ENCODE measurements around the gene MRPL49.

Gene MRPL49

DNA sequence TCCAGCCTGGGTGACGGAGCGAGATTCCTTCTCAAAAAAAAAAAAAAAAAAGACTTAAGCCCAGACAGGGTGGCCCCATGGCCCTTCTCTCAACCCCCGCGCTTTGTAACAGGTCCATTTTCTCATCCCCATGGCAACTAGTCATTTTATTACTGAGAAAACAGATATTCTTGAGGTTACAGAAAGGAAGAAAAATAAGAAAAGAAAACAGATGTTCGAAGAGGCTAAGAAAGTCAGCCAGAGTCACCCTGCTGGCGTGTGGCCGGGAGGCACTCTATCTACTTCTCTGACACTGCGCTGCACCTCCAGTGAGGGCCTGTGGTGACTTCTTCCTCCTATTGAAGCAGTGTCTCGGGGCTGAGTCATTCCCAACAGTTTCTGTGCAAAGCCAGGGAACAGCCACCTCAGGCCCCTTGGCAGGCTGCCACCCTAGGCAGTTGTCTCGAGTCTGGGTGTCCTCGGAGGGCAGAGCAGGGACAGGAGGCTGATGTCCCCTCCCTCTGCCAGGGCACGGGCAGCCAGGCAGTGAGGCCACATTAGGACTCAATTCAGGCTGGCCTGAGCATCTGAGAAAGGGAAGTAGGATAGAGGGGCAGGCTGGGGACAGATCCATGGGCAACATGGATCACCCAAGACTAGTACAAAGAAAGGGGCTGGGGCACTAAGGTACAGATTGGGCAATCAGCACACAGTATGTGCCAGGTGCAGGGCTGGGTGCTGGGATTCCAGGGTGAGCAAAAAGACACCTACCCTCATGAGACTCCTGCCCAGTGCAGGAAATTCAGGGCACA lies 28.6 kb downstream of the MRPL49 start (continued):
- TF ChIP-seq, protein P1, sequence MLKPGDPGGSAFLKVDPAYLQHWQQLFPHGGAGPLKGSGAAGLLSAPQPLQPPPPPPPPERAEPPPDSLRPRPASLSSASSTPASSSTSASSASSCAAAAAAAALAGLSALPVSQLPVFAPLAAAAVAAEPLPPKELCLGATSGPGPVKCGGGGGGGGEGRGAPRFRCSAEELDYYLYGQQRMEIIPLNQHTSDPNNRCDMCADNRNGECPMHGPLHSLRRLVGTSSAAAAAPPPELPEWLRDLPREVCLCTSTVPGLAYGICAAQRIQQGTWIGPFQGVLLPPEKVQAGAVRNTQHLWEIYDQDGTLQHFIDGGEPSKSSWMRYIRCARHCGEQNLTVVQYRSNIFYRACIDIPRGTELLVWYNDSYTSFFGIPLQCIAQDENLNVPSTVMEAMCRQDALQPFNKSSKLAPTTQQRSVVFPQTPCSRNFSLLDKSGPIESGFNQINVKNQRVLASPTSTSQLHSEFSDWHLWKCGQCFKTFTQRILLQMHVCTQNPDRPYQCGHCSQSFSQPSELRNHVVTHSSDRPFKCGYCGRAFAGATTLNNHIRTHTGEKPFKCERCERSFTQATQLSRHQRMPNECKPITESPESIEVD (tag by site-specific recombination; IDR thresholded peaks at IDR 0.05) = no peak
- TF ChIP-seq GLI2 (tag by site-specific recombination; IDR thresholded peaks at IDR 0.05; ENCODE audit: borderline replicate concordance, low read depth) = no peak
- no peak for TF ChIP-seq MEIS1 (CRISPR knock-in tag; IDR thresholded peaks at IDR 0.05; ENCODE audit: borderline replicate concordance)
- no peak for TF ChIP-seq ZNF521 (tag by site-specific recombination; IDR thresholded peaks at IDR 0.05)
- TF ChIP-seq ZNF529 (tag by site-specific recombination; IDR thresholded peaks at IDR 0.05; ENCODE audit: insufficient replicate concordance) = no peak
- TF ChIP-seq, protein P2, sequence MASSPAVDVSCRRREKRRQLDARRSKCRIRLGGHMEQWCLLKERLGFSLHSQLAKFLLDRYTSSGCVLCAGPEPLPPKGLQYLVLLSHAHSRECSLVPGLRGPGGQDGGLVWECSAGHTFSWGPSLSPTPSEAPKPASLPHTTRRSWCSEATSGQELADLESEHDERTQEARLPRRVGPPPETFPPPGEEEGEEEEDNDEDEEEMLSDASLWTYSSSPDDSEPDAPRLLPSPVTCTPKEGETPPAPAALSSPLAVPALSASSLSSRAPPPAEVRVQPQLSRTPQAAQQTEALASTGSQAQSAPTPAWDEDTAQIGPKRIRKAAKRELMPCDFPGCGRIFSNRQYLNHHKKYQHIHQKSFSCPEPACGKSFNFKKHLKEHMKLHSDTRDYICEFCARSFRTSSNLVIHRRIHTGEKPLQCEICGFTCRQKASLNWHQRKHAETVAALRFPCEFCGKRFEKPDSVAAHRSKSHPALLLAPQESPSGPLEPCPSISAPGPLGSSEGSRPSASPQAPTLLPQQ (tag by site-specific recombination; IDR thresholded peaks at IDR 0.05) = 0 out of 2 replicates have a peak, but pooled peaks have one; percentile 24
- TF ChIP-seq ZNF416 (tag by site-specific recombination; IDR thresholded peaks at IDR 0.05) = no peak
- TF ChIP-seq ZNF776 (tag by site-specific recombination; IDR thresholded peaks at IDR 0.05; ENCODE audit: borderline replicate concordance) = no peak
- TF ChIP-seq, protein P3, sequence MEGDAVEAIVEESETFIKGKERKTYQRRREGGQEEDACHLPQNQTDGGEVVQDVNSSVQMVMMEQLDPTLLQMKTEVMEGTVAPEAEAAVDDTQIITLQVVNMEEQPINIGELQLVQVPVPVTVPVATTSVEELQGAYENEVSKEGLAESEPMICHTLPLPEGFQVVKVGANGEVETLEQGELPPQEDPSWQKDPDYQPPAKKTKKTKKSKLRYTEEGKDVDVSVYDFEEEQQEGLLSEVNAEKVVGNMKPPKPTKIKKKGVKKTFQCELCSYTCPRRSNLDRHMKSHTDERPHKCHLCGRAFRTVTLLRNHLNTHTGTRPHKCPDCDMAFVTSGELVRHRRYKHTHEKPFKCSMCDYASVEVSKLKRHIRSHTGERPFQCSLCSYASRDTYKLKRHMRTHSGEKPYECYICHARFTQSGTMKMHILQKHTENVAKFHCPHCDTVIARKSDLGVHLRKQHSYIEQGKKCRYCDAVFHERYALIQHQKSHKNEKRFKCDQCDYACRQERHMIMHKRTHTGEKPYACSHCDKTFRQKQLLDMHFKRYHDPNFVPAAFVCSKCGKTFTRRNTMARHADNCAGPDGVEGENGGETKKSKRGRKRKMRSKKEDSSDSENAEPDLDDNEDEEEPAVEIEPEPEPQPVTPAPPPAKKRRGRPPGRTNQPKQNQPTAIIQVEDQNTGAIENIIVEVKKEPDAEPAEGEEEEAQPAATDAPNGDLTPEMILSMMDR (tag by site-specific recombination; IDR thresholded peaks at IDR 0.05) = no peak
- TF ChIP-seq, protein P4, sequence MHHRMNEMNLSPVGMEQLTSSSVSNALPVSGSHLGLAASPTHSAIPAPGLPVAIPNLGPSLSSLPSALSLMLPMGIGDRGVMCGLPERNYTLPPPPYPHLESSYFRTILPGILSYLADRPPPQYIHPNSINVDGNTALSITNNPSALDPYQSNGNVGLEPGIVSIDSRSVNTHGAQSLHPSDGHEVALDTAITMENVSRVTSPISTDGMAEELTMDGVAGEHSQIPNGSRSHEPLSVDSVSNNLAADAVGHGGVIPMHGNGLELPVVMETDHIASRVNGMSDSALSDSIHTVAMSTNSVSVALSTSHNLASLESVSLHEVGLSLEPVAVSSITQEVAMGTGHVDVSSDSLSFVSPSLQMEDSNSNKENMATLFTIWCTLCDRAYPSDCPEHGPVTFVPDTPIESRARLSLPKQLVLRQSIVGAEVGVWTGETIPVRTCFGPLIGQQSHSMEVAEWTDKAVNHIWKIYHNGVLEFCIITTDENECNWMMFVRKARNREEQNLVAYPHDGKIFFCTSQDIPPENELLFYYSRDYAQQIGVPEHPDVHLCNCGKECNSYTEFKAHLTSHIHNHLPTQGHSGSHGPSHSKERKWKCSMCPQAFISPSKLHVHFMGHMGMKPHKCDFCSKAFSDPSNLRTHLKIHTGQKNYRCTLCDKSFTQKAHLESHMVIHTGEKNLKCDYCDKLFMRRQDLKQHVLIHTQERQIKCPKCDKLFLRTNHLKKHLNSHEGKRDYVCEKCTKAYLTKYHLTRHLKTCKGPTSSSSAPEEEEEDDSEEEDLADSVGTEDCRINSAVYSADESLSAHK (tag by site-specific recombination; IDR thresholded peaks at IDR 0.05) = no peak
- TF ChIP-seq, protein P5, sequence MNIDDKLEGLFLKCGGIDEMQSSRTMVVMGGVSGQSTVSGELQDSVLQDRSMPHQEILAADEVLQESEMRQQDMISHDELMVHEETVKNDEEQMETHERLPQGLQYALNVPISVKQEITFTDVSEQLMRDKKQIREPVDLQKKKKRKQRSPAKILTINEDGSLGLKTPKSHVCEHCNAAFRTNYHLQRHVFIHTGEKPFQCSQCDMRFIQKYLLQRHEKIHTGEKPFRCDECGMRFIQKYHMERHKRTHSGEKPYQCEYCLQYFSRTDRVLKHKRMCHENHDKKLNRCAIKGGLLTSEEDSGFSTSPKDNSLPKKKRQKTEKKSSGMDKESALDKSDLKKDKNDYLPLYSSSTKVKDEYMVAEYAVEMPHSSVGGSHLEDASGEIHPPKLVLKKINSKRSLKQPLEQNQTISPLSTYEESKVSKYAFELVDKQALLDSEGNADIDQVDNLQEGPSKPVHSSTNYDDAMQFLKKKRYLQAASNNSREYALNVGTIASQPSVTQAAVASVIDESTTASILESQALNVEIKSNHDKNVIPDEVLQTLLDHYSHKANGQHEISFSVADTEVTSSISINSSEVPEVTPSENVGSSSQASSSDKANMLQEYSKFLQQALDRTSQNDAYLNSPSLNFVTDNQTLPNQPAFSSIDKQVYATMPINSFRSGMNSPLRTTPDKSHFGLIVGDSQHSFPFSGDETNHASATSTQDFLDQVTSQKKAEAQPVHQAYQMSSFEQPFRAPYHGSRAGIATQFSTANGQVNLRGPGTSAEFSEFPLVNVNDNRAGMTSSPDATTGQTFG (tag by site-specific recombination; IDR thresholded peaks at IDR 0.05; ENCODE audit: borderline replicate concordance) = no peak
- no peak for TF ChIP-seq ZNF302 (tag by site-specific recombination; IDR thresholded peaks at IDR 0.05; ENCODE audit: low read depth)
- no peak for TF ChIP-seq ZNF202 (tag by site-specific recombination; IDR thresholded peaks at IDR 0.05; ENCODE audit: borderline replicate concordance)
- TF ChIP-seq ZBTB7A (tag by site-specific recombination; IDR thresholded peaks at IDR 0.05; ENCODE audit: low read depth) = no peak
- TF ChIP-seq ZNF510 (tag by site-specific recombination; IDR thresholded peaks at IDR 0.05; ENCODE audit: insufficient replicate concordance) = no peak
- peak; percentile 57 for TF ChIP-seq ZNF366 (tag by site-specific recombination; conservative IDR thresholded peaks at IDR 0.05)
- TF ChIP-seq, protein P6, sequence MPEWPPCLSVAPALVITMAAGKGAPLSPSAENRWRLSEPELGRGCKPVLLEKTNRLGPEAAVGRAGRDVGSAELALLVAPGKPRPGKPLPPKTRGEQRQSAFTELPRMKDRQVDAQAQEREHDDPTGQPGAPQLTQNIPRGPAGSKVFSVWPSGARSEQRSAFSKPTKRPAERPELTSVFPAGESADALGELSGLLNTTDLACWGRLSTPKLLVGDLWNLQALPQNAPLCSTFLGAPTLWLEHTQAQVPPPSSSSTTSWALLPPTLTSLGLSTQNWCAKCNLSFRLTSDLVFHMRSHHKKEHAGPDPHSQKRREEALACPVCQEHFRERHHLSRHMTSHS (tag by site-specific recombination; IDR thresholded peaks at IDR 0.05) = no peak
- TF ChIP-seq, protein P7, sequence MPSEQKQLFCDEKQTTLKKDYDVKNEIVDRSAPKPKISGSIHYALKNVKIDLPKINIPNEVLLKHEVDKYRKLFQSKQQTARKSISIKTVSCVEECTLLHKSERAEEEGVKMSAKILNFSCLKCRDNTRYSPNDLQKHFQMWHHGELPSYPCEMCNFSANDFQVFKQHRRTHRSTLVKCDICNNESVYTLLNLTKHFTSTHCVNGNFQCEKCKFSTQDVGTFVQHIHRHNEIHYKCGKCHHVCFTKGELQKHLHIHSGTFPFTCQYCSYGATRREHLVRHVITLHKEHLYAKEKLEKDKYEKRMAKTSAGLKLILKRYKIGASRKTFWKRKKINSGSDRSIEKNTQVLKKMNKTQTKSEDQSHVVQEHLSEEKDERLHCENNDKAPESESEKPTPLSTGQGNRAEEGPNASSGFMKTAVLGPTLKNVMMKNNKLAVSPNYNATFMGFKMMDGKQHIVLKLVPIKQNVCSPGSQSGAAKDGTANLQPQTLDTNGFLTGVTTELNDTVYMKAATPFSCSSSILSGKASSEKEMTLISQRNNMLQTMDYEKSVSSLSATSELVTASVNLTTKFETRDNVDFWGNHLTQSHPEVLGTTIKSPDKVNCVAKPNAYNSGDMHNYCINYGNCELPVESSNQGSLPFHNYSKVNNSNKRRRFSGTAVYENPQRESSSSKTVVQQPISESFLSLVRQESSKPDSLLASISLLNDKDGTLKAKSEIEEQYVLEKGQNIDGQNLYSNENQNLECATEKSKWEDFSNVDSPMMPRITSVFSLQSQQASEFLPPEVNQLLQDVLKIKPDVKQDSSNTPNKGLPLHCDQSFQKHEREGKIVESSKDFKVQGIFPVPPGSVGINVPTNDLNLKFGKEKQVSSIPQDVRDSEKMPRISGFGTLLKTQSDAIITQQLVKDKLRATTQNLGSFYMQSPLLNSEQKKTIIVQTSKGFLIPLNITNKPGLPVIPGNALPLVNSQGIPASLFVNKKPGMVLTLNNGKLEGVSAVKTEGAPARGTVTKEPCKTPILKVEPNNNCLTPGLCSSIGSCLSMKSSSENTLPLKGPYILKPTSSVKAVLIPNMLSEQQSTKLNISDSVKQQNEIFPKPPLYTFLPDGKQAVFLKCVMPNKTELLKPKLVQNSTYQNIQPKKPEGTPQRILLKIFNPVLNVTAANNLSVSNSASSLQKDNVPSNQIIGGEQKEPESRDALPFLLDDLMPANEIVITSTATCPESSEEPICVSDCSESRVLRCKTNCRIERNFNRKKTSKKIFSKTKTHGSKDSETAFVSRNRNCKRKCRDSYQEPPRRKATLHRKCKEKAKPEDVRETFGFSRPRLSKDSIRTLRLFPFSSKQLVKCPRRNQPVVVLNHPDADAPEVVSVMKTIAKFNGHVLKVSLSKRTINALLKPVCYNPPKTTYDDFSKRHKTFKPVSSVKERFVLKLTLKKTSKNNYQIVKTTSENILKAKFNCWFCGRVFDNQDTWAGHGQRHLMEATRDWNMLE (tag by site-specific recombination; conservative IDR thresholded peaks at IDR 0.05; ENCODE audit: low read depth) = no peak
- no peak for TF ChIP-seq EGR2 (tag by site-specific recombination; IDR thresholded peaks at IDR 0.05; ENCODE audit: low read depth)

Data from HEK293 (cell line).